NCI-H460 (cell line): ENCODE results near the gene HSPB3. TPM values are rescaled to one million over a fixed set of nuclear protein-coding genes. Genes with fewer than 3 reads are reported as not detected.
A peak's percentile ranks its signal among the peaks of the same experiment; 100 is the strongest.
"Not testable (repeated sequence)": the region's sequence is repeated elsewhere in the genome, so short reads cannot be mapped to it uniquely, and the experiment has no call there.

Experiments used
- DNase-seq: peaks from one replicate; pipeline ENCODE4 v3.0.0-alpha.2; 2016; ENCODE audit warnings: low read depth; ENCODE audit errors: extremely low read depth
- polyA plus RNA-seq: library from polyadenylated mRNA; depleted of rRNA; stranded (reverse); fragments of >200 nt; gene quantifications from 2 replicates; pipeline ENCODE4 v1.2.3, GENCODE V29; 2014; cell fraction: nucleus; rRNA removed
- total RNA-seq: library from RNA; depleted of rRNA; stranded (reverse); fragments of >200 nt; shearing (Covaris generic); gene quantifications from 2 replicates; pipeline ENCODE4 v1.2.3, GENCODE V29; 2014; rRNA removed

The HSPB3 gene, protein sequence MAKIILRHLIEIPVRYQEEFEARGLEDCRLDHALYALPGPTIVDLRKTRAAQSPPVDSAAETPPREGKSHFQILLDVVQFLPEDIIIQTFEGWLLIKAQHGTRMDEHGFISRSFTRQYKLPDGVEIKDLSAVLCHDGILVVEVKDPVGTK
- not detected in 2 replicates for total RNA-seq
- 0.82 TPM in 1 of 2 replicates, not detected in the other for polyA plus RNA-seq

DNA sequence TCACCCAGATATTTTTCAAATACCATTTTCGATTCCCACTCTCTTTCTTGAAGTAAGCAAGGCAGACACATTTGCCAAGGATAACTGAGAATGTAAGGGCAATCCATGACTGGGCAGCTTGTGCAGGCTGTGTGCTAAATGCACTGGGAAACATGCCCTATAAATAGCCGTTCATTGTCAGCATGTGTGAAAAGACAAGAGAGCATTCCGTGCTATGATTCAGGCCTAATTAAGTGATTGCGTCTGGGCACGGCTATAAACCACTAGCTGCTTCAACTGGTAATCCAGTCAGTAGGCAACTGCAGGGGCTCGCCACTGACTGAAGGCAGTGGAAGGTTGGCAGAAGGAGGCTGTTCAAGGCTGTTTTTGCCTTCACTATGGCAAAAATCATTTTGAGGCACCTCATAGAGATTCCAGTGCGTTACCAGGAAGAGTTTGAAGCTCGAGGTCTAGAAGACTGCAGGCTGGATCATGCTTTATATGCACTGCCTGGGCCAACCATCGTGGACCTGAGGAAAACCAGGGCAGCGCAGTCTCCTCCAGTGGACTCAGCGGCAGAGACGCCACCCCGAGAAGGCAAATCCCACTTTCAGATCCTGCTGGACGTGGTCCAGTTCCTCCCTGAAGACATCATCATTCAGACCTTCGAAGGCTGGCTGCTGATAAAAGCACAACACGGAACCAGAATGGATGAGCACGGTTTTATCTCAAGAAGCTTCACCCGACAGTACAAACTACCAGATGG is at the start of gene HSPB3:
TSS of gene HSPB3 (plus strand) at position 287 of the 745 bp plus-strand sequence. CDS start at position 378, 91 bp downstream.
- DNase-seq: peak; percentile 11

- no peak for DNase-seq
Measured at GRCh38 chr5:54411176-54411575, 44.3 kb upstream of the HSPB3 start.

DNA sequence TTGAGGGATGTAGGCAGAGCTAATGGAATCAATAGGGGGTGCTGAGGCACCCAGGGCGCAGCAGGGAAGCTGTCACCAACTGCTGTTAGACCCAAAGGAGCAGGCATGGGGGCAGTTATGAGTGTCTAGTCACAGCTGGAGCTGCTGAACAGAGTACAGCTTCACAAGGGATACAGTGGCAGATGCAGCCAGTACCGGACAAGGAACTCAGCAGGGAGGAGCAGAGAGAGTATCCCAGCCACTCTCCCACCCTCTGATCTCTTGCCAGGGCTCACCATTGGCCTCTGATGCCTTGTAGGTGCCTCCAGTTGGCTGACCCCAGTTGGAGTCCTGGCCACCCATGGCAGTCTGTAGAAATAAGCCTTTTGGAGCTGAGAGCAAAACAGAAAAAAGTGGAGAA is 42.6 kb upstream of the HSPB3 start:
- DNase-seq: no peak

DNA sequence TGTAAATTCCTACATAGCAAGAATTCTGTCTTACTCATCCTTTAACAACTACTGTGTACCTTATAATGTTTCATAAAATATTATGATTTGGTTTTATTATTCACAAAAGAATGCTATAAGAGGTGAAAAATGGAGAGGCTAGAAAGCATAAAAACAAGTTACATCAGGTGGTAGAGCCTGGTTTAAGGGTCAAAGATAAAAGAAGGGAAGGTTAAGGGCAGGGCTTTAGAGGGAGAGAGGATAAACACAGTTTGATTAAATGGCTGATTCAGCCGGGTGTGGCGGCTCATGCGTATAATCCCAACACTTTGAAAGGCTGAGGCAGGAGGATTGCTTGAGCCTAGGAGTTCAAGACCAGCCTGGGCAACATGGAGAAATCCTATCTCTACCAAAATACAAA is 40.4 kb upstream of the HSPB3 start:
- no peak for DNase-seq

GRCh38 chr5:54415896-54416601 is 39.5 kb upstream of the HSPB3 start:
- no peak for DNase-seq

DNA sequence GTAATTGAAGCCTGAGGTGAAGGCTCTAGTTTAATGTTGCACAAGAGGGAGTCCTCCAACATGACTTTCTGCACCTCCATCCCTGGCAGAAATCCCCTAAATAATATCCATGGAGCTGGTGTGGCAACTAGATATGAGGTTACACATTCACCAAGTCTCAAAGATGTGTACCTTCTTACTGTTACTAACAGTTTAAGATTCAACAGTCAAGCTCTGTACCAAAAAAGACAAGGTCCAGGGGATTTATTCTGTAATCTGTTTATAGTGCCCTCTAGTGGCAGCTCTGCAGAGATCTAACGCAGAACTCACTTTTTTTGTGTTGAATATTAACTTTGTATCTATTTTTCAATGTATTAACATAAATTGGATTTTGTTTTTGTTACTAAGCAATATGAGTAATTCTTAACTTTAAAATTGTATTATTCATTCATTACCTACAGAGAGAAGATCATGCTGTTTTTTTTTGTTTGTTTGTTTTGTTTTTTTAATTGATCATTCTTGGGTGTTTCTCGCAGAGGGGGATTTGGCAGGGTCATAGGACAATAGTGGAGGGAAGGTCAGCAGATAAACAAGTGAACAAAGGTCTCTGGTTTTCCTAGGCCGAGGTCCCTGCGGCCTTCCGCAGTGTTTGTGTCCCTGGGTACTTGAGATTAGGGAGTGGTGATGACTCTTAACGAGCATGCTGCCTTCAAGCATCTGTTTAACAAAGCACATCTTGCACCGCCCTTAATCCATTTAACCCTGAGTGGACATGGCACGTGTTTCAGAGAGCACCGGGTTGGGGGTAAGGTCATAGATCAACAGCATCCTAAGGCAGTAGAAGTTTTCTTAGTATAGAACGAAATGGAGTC is 35.7 kb upstream of the HSPB3 start:
- DNase-seq: peak; percentile 47

DNA sequence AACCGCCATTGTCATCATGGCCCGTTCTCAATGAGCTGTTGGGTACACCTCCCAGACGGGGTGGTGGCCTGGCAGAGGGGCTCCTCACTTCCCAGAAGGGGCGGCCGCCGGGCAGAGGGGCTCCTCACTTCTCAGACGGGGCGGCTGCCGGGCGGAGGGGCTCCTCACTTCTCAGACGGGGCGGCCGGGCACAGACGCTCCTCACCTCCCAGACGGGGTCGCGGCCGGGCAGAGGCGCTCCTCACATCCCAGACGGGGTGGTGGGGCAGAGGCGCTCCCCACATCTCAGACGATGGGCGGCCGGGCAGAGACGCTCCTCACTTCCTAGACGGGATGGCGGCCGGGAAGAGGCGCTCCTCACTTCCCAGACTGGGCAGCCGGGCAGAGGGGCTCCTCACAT is 35.0 kb upstream of the HSPB3 start:
- DNase-seq: not testable (repeated sequence)

GRCh38 chr5:54421976-54422375 is 33.5 kb upstream of the HSPB3 start:
- DNase-seq: no peak

- DNase-seq: no peak
Measured at GRCh38 chr5:54425258-54425657, 30.2 kb upstream of the HSPB3 start.

- DNase-seq: no peak
Measured at GRCh38 chr5:54426209-54426608, 29.3 kb upstream of the HSPB3 start.

DNA sequence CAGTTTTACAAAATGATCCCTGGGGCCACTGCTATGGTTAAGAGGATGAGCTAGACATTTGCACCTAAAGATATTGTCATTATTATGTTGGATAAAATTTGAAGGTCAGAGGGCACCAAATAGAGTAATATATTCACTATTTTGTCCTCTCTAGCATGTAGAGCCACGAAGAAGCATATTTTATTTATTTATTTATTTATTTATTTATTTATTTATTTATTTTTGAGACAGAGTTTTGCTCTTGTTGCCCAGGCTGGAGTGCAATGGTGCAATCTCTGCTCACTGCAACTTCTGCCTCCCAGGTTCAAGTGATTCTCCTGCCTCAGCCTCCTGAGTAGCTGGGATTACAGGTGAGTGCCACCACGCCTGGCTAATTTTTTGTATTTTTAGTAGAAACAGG is 20.8 kb upstream of the HSPB3 start:
- DNase-seq: not testable (repeated sequence)

DNA sequence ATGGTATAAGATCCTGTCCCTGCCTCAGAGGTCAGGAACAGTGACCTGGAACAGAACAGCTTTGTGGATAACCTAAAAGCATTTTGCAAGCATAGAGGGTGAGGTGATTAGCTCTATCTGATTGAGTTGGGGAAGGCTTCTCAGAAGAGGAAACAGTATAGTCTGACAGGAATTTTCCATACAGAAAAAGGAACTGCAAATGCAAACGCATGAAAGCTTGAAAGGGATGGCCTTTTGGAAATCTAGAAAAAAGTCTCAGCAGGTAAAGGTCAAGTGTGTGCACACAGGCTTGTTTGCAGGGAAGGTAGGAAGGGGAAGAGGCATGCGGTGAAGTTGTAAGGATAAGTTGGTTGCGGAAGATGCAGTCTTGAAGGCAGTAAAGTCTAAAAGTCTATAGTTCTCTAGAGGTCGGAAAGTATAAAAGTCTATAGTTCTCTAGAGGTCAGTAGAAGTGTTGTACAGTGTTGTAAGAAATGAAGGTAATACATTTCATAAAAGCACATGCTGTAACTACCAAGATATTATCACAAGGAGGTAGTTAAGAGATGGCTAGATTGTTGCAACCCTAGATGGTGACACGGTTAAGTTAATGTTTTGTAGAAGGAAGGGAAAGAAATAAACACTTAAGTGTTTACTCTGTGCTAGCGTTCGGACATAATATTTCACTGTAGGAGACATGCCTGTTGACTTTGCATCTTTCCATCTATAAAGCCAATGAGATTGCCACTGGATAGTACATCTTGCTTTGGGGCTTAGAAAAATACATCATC is 16.7 kb upstream of the HSPB3 start:
- DNase-seq: no peak

DNA sequence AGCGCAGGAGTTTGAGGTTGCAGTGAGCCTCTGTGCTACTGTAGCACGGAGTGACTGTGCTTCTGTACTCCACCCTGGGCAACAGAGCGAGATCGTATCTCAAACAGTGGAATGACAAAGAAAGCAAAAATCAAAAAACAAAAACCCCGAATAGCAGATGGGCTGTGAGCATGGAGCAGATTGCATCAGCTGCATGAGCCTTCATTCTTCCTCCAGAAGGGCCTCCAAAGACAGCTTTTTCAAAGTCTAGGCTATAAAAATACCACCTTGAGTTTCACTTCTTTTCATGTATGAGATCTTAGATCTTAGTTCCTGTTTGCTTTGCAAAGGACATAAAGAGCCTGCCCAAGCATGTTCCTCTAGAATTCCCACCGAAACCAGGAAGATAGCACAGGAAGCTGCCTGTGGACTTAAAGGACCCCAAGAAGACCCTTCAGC is 15.0 kb upstream of the HSPB3 start:
- no peak for DNase-seq

DNA sequence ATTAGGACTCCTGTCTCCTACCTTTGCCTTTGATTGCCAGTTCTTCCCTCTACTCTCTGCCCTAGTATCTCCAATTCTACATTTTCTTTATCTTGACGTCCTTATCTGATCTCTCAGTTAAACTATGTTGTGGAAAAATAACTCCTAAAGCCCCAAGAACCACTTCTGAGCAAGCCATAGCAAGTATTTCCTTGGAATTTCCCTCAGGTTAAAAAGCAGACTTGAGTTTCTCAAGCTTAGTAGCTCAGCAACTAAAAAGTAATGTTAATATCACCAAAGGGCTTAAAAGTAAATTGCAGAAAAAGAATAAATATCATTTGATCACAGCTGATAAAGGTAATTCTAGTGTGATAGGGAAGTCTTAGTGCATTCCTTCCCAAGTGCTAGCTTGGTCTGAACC is 13.2 kb upstream of the HSPB3 start:
- no peak for DNase-seq

GRCh38 chr5:54443270-54443669 is 12.2 kb upstream of the HSPB3 start:
- DNase-seq: peak; percentile 23

DNA sequence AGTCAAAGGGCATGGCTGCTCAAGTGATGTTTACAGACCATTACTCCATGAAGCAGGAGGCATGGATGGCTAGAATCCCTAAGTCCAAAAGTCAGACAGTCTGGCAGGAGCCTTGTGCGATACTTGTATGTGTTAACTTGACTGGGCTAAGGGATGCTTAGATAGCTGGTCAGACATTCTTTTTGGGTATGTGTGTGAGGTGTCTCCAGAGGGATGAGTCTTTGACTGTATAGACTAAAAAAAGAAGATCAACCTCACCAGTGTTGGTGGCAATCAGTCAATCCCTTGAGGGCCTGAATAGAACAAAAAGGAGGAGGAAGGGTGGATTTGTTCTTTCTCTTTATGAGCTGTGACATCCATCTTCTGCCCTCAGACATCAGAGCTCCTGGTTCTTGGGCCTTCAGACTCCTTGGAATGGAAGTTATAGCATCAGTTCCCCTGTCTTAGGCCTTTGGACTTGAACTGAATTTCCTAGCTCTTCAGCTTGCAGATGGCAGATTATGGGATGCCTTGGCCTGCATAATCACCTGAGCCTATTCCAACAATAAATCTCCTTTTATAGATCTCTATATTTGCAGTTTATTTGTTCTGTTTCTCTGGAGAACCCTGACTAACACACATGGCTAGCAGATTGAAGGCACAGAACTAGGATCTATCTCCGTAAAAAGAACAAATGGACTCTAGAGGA is 9.7 kb upstream of the HSPB3 start:
- DNase-seq: no peak

DNA sequence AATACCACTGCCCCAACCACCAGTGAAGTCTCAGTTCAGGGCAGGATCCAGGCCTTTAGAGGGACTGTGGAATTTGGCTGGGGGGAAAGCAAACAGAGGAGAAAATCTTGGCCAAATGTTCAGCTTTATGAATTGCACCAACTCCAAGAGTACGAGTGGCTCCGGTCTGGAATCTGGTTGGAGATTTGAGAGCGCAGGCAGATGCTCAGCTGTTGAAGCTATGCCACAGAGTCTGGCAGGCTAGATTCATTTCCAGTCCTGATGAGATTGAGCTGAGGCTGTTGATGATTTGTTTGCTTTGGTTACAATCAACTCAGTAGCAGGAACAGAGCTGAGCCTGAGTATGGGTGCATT is 9.1 kb upstream of the HSPB3 start:
- DNase-seq: no peak

DNA sequence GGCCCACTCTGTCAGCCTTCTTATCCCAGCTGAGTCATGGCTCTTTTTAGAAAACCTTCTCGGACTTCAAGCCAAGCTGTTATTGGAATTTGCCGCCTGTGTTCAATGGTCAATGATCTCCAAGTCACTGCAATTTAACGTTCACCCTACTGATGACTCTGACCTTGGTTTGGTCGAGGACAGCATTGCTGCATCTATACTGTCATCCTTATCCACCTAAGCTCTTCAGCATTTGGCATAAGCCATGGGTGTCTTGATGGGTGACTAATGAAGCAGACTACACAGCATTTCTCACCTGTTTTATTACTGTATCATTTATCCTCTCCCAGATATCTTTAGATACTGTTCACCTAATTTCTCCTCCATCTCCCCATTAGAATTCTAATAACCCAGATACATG is 5.6 kb upstream of the HSPB3 start:
- no peak for DNase-seq

DNA sequence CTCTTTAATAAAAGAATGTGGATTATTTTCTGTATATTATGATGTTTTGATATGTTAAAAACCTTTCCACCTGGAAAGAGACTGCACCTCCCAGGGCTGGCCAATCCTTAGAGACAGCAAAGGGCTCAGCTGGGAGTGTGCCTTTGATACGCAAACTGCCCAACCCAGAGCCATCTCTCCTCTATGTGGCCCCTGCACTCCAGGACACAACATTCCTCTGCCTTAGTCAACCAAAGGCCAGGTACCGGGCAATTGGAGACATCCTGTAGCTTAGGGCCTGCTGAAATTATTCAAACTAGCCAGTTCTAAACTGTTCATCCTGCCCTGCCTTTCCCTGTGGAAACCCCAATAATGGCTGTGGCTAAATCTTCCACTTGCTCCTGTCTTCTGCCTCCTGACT is 5.0 kb upstream of the HSPB3 start:
- DNase-seq: no peak

GRCh38 chr5:54453046-54453445 is 2.5 kb upstream of the HSPB3 start:
- no peak for DNase-seq
